Kidney epithelial cell (primary cell): ENCODE data around the gene GPC6. TPM values are rescaled to one million over a fixed set of nuclear protein-coding genes. Genes with fewer than 3 reads are reported as not detected.

Source experiments
- DNase-seq: peaks from one replicate; pipeline ENCODE4 v3.0.0-alpha.2; 2010; ENCODE audit warnings: low read depth
- H3K27me3 ChIP-seq: 2 replicates; pipeline ENCODE4 v1.6.0; 2011; ENCODE audit warnings: low read length; ENCODE audit not compliant: control insufficient read depth, insufficient read depth
- H3K36me3 ChIP-seq: 2 replicates; pipeline ENCODE4 v1.5.1; 2011; ENCODE audit warnings: low read length; ENCODE audit not compliant: control insufficient read depth, insufficient read depth
- H3K4me3 ChIP-seq: 2 replicates; pipeline ENCODE4 v1.5.1; 2011; ENCODE audit warnings: low read depth, mild to moderate bottlenecking, control low read depth, low read length
- total RNA-seq: library from RNA; depleted of rRNA; stranded (reverse); fragments of >200 nt; gene quantifications from 2 replicates; pipeline ENCODE4 v1.2.3, GENCODE V29; 2015
- TF ChIP-seq, protein P1 (sequence below): IDR thresholded peaks from 2 replicates; pipeline ENCODE4 v1.5.1; 2011; ENCODE audit warnings: mild to moderate bottlenecking, moderate library complexity, low read length, control low read depth, inconsistent platforms; ENCODE audit not compliant: insufficient read depth, poor library complexity, severe bottlenecking

The GPC6 gene
- total RNA-seq, 1 donor from 2014 or later: 62.7 TPM

DNA sequence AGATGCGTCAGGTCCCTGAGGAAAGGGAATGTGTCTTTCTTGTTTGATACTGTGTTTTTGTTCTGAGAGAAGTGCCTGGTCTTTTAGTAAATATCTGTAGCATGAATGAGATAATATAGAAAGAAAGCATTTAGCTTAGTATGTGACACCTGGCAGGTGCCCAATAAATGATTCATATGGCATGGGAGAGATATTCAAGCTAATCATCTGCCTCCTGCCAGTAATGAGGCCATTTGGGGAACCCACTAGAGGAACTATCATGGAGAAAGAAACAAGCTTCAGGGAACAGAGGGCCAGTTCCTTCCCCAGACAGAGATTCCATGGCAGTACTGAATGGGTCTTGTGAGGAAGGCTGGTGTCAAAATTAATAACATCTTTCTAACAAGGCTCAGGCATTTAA lies 648.9 kb downstream of the GPC6 start:
- Histone ChIP-seq H3K27me3 (no peaks in the 10 kb centered on the region), H3K36me3 (no peaks in the 10 kb centered on the region), H3K4me3 (no peak overlapping the region)
- TF ChIP-seq, protein P1, sequence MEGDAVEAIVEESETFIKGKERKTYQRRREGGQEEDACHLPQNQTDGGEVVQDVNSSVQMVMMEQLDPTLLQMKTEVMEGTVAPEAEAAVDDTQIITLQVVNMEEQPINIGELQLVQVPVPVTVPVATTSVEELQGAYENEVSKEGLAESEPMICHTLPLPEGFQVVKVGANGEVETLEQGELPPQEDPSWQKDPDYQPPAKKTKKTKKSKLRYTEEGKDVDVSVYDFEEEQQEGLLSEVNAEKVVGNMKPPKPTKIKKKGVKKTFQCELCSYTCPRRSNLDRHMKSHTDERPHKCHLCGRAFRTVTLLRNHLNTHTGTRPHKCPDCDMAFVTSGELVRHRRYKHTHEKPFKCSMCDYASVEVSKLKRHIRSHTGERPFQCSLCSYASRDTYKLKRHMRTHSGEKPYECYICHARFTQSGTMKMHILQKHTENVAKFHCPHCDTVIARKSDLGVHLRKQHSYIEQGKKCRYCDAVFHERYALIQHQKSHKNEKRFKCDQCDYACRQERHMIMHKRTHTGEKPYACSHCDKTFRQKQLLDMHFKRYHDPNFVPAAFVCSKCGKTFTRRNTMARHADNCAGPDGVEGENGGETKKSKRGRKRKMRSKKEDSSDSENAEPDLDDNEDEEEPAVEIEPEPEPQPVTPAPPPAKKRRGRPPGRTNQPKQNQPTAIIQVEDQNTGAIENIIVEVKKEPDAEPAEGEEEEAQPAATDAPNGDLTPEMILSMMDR: no peak
- DNase-seq: no peak

GRCh38 chr13:93876236-93876635 lies 649.6 kb downstream of the GPC6 start:
- H3K36me3 ChIP-seq: no peaks in the 10 kb centered on the region
- no peaks in the 10 kb centered on the region for H3K27me3 ChIP-seq
- TF ChIP-seq, protein P1: no peak
- H3K4me3 ChIP-seq: no peak overlapping the region
- DNase-seq: no peak

GRCh38 chr13:93878675-93879074 lies 652.1 kb downstream of the GPC6 start:
- no peaks in the 10 kb centered on the region for H3K36me3 ChIP-seq
- H3K27me3 ChIP-seq: no peaks in the 10 kb centered on the region
- DNase-seq: no peak
- TF ChIP-seq, protein P1: no peak
- no peak overlapping the region for H3K4me3 ChIP-seq

DNA sequence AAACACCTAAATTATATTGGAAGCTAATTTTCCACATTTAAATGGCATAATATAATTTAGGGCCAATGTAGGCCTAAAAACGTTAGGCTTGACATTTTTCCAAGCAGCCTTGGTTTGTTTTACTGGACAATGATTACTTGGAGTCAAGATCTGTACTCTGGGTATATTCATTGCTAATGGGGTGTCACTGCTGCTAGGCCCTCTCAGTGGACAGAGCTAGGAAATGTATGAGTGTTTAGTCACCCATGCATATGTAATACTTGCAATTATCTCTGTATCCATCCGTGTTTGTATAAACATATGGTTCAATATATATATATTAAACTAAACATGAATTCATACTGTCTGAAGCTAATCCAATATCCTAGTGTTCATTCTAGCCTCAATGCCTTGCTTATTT lies 654.8 kb downstream of the GPC6 start:
- TF ChIP-seq, protein P1: no peak
- DNase-seq: no peak
- H3K4me3 ChIP-seq: no peak overlapping the region
- H3K27me3 ChIP-seq: no peaks in the 10 kb centered on the region
- H3K36me3 ChIP-seq: no peaks in the 10 kb centered on the region

GRCh38 chr13:93882086-93882651 lies 655.6 kb downstream of the GPC6 start:
- TF ChIP-seq, protein P1: no peak
- DNase-seq: no peak
- H3K36me3 ChIP-seq: no peaks in the 10 kb centered on the region
- H3K4me3 ChIP-seq: no peak overlapping the region
- H3K27me3 ChIP-seq: no peaks in the 10 kb centered on the region

DNA sequence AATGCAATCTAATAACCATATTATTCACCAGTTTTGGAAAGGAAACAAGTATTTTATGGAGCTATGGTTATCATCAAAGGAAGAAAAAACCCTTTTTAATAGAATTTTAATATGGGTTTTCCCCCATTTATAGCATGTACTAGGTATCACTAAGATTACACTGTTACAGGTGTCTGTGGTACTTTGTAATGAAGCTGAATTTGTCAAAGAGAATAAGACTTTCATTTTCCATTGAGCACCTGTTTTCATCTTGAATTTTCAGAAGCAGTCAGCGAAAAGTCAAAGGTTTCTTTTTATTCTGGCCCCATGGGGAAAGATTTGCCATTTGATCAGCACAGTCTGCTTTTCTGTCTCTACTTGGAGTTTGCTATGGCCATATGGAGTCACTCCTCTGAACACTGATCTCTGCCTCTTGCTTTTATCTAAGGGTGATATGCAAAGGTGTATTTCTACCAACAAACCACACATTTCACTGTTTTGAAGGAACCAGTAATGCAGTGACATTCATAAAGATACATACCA lies 662.9 kb downstream of the GPC6 start:
- no peak for DNase-seq
- Histone ChIP-seq H3K27me3 (no peaks in the 10 kb centered on the region), H3K36me3 (no peaks in the 10 kb centered on the region), H3K4me3 (no peak overlapping the region)
- TF ChIP-seq, protein P1: no peak
